ENCODE data around the gene TNFRSF8. TPM values are rescaled to one million over a fixed set of nuclear protein-coding genes. Genes with fewer than 3 reads are reported as not detected.

TNFRSF8 gene
- total and polyA plus RNA-seq, 7 donors: 0.68 to 1.8 (median 0.87) TPM; not detected in 1

DNA sequence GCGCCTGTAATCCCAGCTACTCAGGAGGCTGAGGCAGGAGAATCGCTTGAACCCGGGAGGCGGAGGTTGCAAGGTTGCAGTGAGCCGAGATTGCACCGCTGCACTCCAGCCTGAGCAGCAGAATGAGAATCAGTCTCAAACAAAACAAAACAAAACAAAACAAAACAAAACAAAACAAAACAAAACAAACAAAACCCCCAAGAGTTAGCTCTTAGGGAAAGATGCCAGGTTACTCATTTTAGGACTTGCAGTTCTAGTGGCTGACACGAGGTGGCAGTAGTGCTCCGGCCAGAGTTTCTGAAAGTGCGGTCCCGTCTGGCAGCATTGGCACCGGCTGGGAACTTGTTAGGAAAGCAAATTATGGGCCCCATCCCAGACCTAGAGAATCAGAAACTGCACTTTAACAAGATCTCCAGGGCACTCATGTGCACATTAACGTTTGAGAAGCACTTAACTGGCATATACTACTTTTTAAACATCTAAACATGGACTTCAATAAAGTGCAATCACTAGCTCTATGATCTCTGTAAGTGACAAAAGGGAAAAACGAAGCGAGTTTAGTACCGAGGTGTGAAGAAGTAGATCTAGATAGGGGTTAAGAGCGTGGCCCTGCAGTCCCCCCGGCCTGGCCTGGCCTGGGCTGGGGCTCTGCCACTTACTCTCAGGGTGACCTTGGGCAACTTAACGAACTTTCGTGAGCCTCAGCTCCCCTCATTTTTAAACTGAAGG is 61.8 kb downstream of the TNFRSF8 start:
- Histone ChIP-seq H3K27ac (peak overlapping the region in 2 of 4 donors; percentile 4 to 33), H3K27me3 (no peaks in the 10 kb centered on the region), H3K9me3 (no peaks in the 10 kb centered on the region), H3K4me1 (peaks cover 0 to 22% (median 17%) of the 10 kb centered on the region in 4 donors), H3K4me3 (no peak overlapping the region), H3K36me3 (no peaks in the 10 kb centered on the region)
- WGBS, 2 donors: 47 to 51% methylated on average over 19 of the region's 19 CpGs
- DNase-seq: peak; percentile 93
- intact Hi-C loops (cut with DNase I): loop anchor here (1.0 kb wide), 1 partner anchor 84 kb away; no protein-coding TSS in a partner anchor
- TF ChIP-seq, protein P1, sequence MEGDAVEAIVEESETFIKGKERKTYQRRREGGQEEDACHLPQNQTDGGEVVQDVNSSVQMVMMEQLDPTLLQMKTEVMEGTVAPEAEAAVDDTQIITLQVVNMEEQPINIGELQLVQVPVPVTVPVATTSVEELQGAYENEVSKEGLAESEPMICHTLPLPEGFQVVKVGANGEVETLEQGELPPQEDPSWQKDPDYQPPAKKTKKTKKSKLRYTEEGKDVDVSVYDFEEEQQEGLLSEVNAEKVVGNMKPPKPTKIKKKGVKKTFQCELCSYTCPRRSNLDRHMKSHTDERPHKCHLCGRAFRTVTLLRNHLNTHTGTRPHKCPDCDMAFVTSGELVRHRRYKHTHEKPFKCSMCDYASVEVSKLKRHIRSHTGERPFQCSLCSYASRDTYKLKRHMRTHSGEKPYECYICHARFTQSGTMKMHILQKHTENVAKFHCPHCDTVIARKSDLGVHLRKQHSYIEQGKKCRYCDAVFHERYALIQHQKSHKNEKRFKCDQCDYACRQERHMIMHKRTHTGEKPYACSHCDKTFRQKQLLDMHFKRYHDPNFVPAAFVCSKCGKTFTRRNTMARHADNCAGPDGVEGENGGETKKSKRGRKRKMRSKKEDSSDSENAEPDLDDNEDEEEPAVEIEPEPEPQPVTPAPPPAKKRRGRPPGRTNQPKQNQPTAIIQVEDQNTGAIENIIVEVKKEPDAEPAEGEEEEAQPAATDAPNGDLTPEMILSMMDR (IDR thresholded peaks at IDR 0.05): peak; percentile 95 to 98 (median 98)
- no peak for TF ChIP-seq EP300 (IDR thresholded peaks at IDR 0.05)
- peak in 3 of 4 donors; percentile 18 to 48 (median 32) for TF ChIP-seq POLR2AphosphoS5 (IDR thresholded peaks at IDR 0.05)
- no peak for TF ChIP-seq POLR2A (IDR thresholded peaks at IDR 0.05)

DNA sequence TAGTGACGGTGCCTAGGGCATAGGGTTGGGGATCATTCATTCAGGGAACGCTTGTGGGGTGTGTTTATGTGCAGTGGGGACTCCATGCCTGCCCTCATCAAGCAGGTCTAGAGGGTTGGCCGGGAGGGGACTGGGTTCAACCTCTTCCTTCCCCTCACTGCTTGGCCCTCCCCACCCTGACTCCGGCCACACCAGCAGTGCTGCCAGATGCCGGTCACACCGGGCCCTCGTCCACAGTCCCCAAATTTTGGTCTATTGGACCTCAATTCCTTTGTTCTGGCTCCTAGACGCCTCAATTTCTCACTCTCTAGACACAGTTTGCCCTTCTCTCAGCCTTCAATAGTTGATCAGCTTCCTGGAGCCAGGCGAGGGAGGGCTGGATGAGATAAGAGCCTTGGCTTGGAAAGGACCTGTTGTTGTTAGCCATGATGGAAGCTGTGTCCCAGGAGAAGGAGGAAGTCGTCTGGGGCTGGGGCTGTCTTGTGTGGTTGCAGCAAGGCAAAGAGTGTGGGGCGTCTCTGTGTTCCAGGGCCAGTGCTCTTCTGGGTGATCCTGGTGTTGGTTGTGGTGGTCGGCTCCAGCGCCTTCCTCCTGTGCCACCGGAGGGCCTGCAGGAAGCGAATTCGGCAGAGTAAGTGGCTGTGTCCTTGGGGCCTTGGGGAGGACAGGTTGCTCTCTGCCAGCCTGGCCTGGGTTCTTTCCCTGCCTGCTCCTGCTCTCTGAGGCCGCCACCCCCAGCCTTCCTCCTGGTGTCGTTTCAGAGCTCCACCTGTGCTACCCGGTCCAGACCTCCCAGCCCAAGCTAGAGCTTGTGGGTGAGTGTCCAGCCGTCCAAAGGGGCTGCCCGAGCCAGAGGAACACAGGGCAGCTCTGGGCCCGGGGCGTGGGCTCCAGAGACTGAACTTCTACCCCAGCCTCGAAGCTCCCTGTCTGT is 62.6 kb downstream of the TNFRSF8 start:
- Histone ChIP-seq H3K9me3 (no peaks in the 10 kb centered on the region), H3K36me3 (no peaks in the 10 kb centered on the region), H3K27me3 (no peaks in the 10 kb centered on the region), H3K4me1 (peaks cover 0 to 22% (median 17%) of the 10 kb centered on the region in 4 donors), H3K27ac (peak overlapping the region in 2 of 4 donors; percentile 4 to 33), H3K4me3 (no peak overlapping the region)
- intact Hi-C loops (cut with DNase I): loop anchor here (1.0 kb wide), 1 partner anchor 84 kb away; no protein-coding TSS in a partner anchor
- TF ChIP-seq, protein P1 (IDR thresholded peaks at IDR 0.05): no peak
- TF ChIP-seq EP300 (IDR thresholded peaks at IDR 0.05) (no peak), POLR2A (IDR thresholded peaks at IDR 0.05) (no peak), POLR2AphosphoS5 (IDR thresholded peaks at IDR 0.05) (no peak)
- no peak for DNase-seq
- WGBS, 2 donors: 76 to 79% methylated on average over 24 of the region's 24 CpGs

DNA sequence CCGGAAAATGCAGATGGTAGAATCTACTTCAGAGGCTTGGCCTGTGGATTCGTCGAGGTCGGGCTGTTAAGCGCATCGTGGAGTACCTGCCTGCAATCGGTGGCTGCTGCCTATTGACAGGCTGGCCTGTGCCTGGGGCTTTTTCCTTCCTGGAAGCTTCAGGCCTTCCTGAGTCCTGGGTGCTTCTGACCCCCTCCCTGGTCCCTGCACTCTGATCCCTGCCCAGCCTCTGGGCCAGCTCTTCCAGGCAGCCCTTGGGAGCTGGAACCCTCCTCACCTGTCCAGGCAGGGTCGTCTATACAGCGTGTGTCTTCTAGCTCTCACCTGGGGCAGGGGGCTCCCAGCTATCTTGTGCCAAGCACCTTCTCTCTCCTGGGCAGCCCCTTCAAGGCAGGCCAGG is 63.7 kb downstream of the TNFRSF8 start:
- Histone ChIP-seq H3K27me3 (no peaks in the 10 kb centered on the region), H3K4me3 (no peak overlapping the region), H3K27ac (no peak overlapping the region), H3K4me1 (peaks cover 0 to 13% (median 9%) of the 10 kb centered on the region in 4 donors), H3K36me3 (no peaks in the 10 kb centered on the region), H3K9me3 (no peaks in the 10 kb centered on the region)
- TF ChIP-seq EP300 (IDR thresholded peaks at IDR 0.05): no peak
- TF ChIP-seq POLR2A (IDR thresholded peaks at IDR 0.05): no peak
- TF ChIP-seq POLR2AphosphoS5 (IDR thresholded peaks at IDR 0.05): no peak
- TF ChIP-seq, protein P1 (IDR thresholded peaks at IDR 0.05): no peak
- intact Hi-C loops (cut with DNase I): no loop called here
- 88 to 93% methylated on average over 9 of the region's 9 CpGs for WGBS, 2 donors
- DNase-seq: no peak

DNA sequence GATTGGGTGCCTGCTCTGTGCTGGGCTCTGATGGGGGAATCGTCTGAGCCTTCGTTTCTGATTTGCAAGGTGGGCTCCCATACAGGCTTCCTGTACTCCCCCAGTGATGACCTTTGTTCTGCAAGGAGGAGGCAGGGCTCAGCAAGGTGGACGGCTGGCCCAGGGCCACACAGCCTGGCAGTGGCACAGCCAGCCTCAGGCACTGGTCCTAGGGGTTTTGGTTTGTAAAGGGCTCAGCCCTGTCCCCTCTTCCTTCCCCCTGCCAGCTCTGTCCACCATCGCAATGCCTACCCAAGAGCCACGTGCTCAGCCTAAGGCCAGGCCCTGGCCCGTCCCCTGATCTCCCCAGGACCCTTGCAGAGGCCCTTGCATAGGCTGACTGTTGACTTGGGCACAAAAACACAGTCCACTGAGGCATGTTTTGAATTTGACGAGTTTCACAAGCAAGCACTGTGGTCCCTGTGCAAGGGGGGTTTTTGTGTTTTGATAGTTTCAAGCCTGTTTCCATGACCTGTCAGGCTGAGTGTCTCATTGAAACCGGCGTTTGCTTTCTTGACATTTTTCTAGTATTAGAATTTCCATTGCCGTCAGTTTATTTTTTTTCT is 64.2 kb downstream of the TNFRSF8 start:
- WGBS, 2 donors: 87 to 94% methylated on average over 10 of the region's 10 CpGs
- no peak overlapping the region for H3K27ac ChIP-seq
- H3K9me3 ChIP-seq: no peaks in the 10 kb centered on the region
- H3K4me1 ChIP-seq: peaks cover 0 to 9% (median 4%) of the 10 kb centered on the region in 4 donors
- H3K4me3 ChIP-seq: no peak overlapping the region
- intact Hi-C loops (cut with DNase I): no loop called here
- H3K27me3 ChIP-seq: no peaks in the 10 kb centered on the region
- no peak for DNase-seq
- TF ChIP-seq POLR2A (IDR thresholded peaks at IDR 0.05): no peak
- TF ChIP-seq POLR2AphosphoS5 (IDR thresholded peaks at IDR 0.05): no peak
- TF ChIP-seq, protein P1 (IDR thresholded peaks at IDR 0.05): no peak
- no peak for TF ChIP-seq EP300 (IDR thresholded peaks at IDR 0.05)
- H3K36me3 ChIP-seq: no peaks in the 10 kb centered on the region
